ENCODE measurements around the gene IL17REL.
"Not testable (repeated sequence)": the region's sequence is repeated elsewhere in the genome, so short reads cannot be mapped to it uniquely, and the experiment has no call there.

The IL17REL gene

GRCh38 chr22:49986325-49986724 is 26.2 kb downstream of the IL17REL start:
- no peak for DNase-seq (ENCODE audit: low spot score)

GRCh38 chr22:49983148-49984042 is 29.2 kb downstream of the IL17REL start:
- DNase-seq (ENCODE audit: low spot score): no peak

- not testable (repeated sequence) for DNase-seq (ENCODE audit: low spot score)
Measured at GRCh38 chr22:49981799-49982198, 30.8 kb downstream of the IL17REL start.

- no peak for DNase-seq (ENCODE audit: low spot score)
Measured at GRCh38 chr22:49979587-49980264, 32.8 kb downstream of the IL17REL start.

- DNase-seq (ENCODE audit: low spot score): no peak
Measured at GRCh38 chr22:49977578-49977977, 35.0 kb downstream of the IL17REL start.

- no peak for DNase-seq (ENCODE audit: low spot score)
Measured at GRCh38 chr22:49976439-49977175, 36.0 kb downstream of the IL17REL start.

- no peak for DNase-seq (ENCODE audit: low spot score)
Measured at GRCh38 chr22:49975543-49976389, 36.8 kb downstream of the IL17REL start.

GRCh38 chr22:49973018-49973961 is 39.3 kb downstream of the IL17REL start:
- DNase-seq (ENCODE audit: low spot score): no peak

- DNase-seq (ENCODE audit: low spot score): no peak
Measured at GRCh38 chr22:49972163-49973017, 40.2 kb downstream of the IL17REL start.

- peak; percentile 81 for DNase-seq (ENCODE audit: low spot score)
Measured at GRCh38 chr22:49971232-49972162, 41.1 kb downstream of the IL17REL start.

GRCh38 chr22:49970528-49971231 is 41.9 kb downstream of the IL17REL start:
- peak; percentile 96 for DNase-seq (ENCODE audit: low spot score)

- no peak for DNase-seq (ENCODE audit: low spot score)
Measured at GRCh38 chr22:49969751-49970527, 42.6 kb downstream of the IL17REL start.

GRCh38 chr22:49968831-49969661 is 43.5 kb downstream of the IL17REL start:
- DNase-seq (ENCODE audit: low spot score): no peak

- DNase-seq (ENCODE audit: low spot score): no peak
Measured at GRCh38 chr22:49968313-49968830, 44.2 kb downstream of the IL17REL start.

GRCh38 chr22:49967706-49968208 is 44.8 kb downstream of the IL17REL start:
- DNase-seq (ENCODE audit: low spot score): no peak

Data from AG20443 (cell line).